ENCODE data around the gene DUS1L. TPM values are rescaled to one million over a fixed set of nuclear protein-coding genes. Genes with fewer than 3 reads are reported as not detected.

Gene DUS1L
- total RNA-seq, 1 experiment from 2014 or later = 129 TPM

DNA sequence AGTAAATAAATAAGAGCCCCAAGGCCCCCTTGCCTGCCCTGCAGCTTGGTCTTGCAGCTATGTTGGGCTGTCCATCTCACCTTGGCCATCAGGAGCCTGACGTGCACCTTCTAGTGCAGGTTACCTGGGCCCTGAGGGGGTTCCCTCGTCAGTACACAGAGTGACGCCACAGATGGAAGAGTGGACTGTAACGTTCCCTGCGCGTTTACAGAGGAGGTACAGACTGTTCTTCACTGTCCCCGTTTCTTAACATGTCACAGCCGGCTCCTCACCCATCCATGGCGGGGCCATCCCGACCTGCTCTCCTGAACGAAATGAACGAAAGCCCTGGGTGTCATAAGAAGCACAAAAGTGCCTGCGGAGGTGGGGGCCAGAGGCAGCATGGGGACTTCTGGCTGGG lies 48.3 kb upstream of the DUS1L start:
- BruUV-seq (replicated peaks) = no TSS peak
- Mint-ChIP-seq H3K36me3 (ENCODE audit: insufficient read depth, unreplicated experiment) (peaks cover 15% of the 10 kb centered on the region), H3K27me3 (ENCODE audit: insufficient read depth, unreplicated experiment) (no peaks in the 10 kb centered on the region), H3K4me1 (ENCODE audit: low read depth, unreplicated experiment) (peaks cover 6% of the 10 kb centered on the region), H3K27ac (ENCODE audit: unreplicated experiment) (no peak overlapping the region), H3K4me3 (ENCODE audit: unreplicated experiment) (no peak overlapping the region), H3K9me3 (ENCODE audit: unreplicated experiment) (no peaks in the 10 kb centered on the region)
- H3K27me3 ChIP-seq (replicated peaks; ENCODE audit: control insufficient read depth, insufficient read depth, low read length) = no peaks in the 10 kb centered on the region
- CTCF ChIA-PET = no interaction called here
- no peak for DNase-seq
- intact Hi-C loops (cut with micrococcal nuclease; ENCODE audit: unreplicated experiment) = no loop called here
- POLR2A ChIA-PET = no interaction called here
- TF ChIP-seq, protein P1, sequence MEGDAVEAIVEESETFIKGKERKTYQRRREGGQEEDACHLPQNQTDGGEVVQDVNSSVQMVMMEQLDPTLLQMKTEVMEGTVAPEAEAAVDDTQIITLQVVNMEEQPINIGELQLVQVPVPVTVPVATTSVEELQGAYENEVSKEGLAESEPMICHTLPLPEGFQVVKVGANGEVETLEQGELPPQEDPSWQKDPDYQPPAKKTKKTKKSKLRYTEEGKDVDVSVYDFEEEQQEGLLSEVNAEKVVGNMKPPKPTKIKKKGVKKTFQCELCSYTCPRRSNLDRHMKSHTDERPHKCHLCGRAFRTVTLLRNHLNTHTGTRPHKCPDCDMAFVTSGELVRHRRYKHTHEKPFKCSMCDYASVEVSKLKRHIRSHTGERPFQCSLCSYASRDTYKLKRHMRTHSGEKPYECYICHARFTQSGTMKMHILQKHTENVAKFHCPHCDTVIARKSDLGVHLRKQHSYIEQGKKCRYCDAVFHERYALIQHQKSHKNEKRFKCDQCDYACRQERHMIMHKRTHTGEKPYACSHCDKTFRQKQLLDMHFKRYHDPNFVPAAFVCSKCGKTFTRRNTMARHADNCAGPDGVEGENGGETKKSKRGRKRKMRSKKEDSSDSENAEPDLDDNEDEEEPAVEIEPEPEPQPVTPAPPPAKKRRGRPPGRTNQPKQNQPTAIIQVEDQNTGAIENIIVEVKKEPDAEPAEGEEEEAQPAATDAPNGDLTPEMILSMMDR (IDR thresholded peaks at IDR 0.05; ENCODE audit: insufficient read depth in 1 of 2, low read depth in 1 of 2, low read length in 1 of 2, severe bottlenecking in 1 of 2, unreplicated experiment in 1 of 2) = no peak
- no peaks in the 10 kb centered on the region for H3K36me3 ChIP-seq (ENCODE audit: control insufficient read depth, insufficient read depth, low read length)
- no peak overlapping the region for H3K4me3 ChIP-seq (ENCODE audit: low read depth, low read length)
- H3K9me3 ChIP-seq = no peaks in the 10 kb centered on the region
- no peaks in the 10 kb centered on the region for H3K4me1 ChIP-seq

DNA sequence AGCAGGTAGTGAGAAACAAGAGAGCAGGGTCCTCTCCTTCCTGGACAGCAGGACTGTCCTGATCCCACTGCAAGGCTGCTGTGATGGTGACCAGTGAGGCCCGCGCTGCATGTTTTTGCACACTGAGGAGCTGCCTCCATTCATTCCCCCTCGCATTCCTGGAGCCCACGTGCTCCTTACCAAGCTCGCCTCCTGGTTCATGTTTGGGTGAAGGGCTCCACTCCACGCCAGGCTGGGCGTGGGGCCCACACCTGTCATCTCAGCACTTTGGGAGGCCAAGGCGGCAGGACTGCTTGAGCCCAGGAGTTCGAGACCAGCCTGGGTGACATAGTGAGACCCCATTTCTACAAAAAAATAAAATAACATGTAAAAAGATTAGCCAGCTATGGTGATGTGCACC lies 47.8 kb upstream of the DUS1L start:
- Mint-ChIP-seq H3K27ac (ENCODE audit: unreplicated experiment) (no peak overlapping the region), H3K36me3 (ENCODE audit: insufficient read depth, unreplicated experiment) (peaks cover 20% of the 10 kb centered on the region), H3K4me1 (ENCODE audit: low read depth, unreplicated experiment) (peaks cover 6% of the 10 kb centered on the region), H3K4me3 (ENCODE audit: unreplicated experiment) (no peak overlapping the region), H3K27me3 (ENCODE audit: insufficient read depth, unreplicated experiment) (no peaks in the 10 kb centered on the region), H3K9me3 (ENCODE audit: unreplicated experiment) (no peaks in the 10 kb centered on the region)
- H3K27me3 ChIP-seq (replicated peaks; ENCODE audit: control insufficient read depth, insufficient read depth, low read length) = no peaks in the 10 kb centered on the region
- CTCF ChIA-PET = no interaction called here
- intact Hi-C loops (cut with micrococcal nuclease; ENCODE audit: unreplicated experiment) = no loop called here
- no peak for DNase-seq
- H3K36me3 ChIP-seq (ENCODE audit: control insufficient read depth, insufficient read depth, low read length) = no peaks in the 10 kb centered on the region
- POLR2A ChIA-PET = no interaction called here
- TF ChIP-seq, protein P1 (IDR thresholded peaks at IDR 0.05; ENCODE audit: insufficient read depth in 1 of 2, low read depth in 1 of 2, low read length in 1 of 2, severe bottlenecking in 1 of 2, unreplicated experiment in 1 of 2) = no peak
- no TSS peak for BruUV-seq (replicated peaks)
- no peaks in the 10 kb centered on the region for H3K4me1 ChIP-seq
- H3K9me3 ChIP-seq = no peaks in the 10 kb centered on the region
- no peak overlapping the region for H3K4me3 ChIP-seq (ENCODE audit: low read depth, low read length)

DNA sequence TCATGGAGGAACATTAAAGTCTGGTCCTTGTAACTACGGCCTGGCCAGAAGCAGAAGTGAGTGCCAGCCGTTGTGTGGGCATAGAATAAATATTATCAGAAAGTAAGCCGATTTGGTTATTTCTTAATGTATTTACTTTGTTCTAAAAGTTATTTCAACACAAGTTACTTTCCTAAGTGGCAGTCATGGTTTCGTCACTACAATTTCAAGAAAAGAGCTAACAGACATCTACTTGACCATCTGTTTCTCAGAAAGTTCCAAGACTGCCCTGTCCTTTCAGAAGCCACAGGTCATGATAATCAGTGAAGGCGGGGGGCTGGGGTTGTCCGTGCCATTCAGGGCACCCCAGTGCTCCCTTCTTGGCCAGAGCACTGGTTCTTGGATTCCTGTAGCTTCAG lies 47.3 kb upstream of the DUS1L start:
- no TSS peak for BruUV-seq (replicated peaks)
- Histone ChIP-seq H3K9me3 (no peaks in the 10 kb centered on the region), H3K27me3 (replicated peaks; ENCODE audit: control insufficient read depth, insufficient read depth, low read length) (no peaks in the 10 kb centered on the region), H3K36me3 (ENCODE audit: control insufficient read depth, insufficient read depth, low read length) (no peaks in the 10 kb centered on the region), H3K4me1 (no peaks in the 10 kb centered on the region), H3K4me3 (ENCODE audit: low read depth, low read length) (no peak overlapping the region)
- Mint-ChIP-seq H3K4me3 (ENCODE audit: unreplicated experiment) (no peak overlapping the region), H3K4me1 (ENCODE audit: low read depth, unreplicated experiment) (peaks cover 6% of the 10 kb centered on the region), H3K27me3 (ENCODE audit: insufficient read depth, unreplicated experiment) (no peaks in the 10 kb centered on the region), H3K36me3 (ENCODE audit: insufficient read depth, unreplicated experiment) (peaks cover 25% of the 10 kb centered on the region), H3K27ac (ENCODE audit: unreplicated experiment) (no peak overlapping the region), H3K9me3 (ENCODE audit: unreplicated experiment) (no peaks in the 10 kb centered on the region)
- ChIA-PET CTCF (no interaction called here), POLR2A (no interaction called here)
- intact Hi-C loops (cut with micrococcal nuclease; ENCODE audit: unreplicated experiment) = no loop called here
- TF ChIP-seq, protein P1 (IDR thresholded peaks at IDR 0.05; ENCODE audit: insufficient read depth in 1 of 2, low read depth in 1 of 2, low read length in 1 of 2, severe bottlenecking in 1 of 2, unreplicated experiment in 1 of 2) = no peak
- no peak for DNase-seq
